NCI-H748 treated with DMSO at 0.1 percent for 48 hours (cell line): Measurements from ENCODE around the gene LRRC37A2.
"Not testable (repeated sequence)": the region's sequence is repeated elsewhere in the genome, so short reads cannot be mapped to it uniquely, and the experiment has no call there.

ENCODE experiments used
- DNase-seq: peaks from one replicate; lab custom pipeline; 2025; lab: John Stamatoyannopoulos, UW

Gene LRRC37A2

DNA sequence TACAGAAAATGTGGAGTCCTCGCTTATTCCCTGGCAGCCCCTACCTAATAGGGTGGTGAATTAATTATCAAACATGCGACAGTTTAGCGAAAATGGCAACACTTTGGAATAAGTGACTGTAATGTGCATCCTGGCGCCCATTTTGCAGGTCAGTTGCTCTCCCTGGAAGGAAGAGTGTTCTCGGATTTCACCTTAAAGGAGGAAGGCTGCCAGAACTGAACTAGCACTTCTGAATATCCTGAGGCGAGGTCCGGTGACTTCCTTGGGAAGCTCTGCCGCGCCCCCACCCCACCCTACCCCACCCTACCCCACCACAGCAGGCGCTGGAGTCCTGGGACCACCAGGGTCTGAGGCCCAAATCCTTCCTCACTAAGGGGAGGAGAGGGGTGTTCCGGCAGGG lies at the start of gene LRRC37A2:
Gene LRRC37A2, plus strand, starts transcription at position 301 of the 400 bp plus-strand sequence. CDS start 245 bp downstream, outside the sequence.
- not testable (repeated sequence) for DNase-seq

DNA sequence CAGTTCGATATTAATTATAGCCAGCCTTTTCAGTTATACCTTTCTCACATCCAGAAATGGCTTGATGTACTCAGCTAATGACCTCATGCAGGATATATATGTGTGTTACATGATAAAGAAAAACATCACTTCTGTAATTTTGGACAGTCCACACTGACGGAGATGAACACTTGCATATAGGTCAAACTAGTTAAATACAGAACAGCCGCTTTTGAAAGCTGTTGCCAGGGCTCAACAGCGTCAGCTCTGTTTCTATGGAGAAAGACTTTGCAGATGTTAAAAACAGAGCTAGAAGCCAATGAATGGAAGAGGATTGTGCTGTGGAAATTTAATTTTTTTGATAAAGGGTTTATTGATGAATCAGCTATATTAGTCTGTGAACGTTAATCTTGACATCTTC lies 44.6 kb upstream of the LRRC37A2 start:
- DNase-seq = not testable (repeated sequence)

DNA sequence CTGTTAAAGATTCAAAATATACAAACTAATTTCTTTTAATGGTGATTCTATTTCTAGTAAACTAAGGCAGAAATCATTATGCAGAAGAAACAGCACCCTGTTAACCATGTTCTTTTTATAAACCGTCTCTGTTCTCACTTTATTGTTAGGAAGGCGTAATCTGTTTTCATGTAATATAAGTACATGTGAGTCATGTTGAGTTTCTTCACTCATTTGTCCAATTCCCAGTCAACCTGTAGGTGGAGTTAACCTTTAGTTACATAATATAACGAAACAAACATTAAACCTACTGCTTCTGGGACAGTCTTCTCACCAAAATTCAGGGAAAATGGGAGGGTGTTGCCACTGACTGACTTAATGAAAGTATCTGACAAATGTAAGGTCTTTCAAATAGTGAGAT lies 37.8 kb upstream of the LRRC37A2 start:
- DNase-seq = not testable (repeated sequence)

DNA sequence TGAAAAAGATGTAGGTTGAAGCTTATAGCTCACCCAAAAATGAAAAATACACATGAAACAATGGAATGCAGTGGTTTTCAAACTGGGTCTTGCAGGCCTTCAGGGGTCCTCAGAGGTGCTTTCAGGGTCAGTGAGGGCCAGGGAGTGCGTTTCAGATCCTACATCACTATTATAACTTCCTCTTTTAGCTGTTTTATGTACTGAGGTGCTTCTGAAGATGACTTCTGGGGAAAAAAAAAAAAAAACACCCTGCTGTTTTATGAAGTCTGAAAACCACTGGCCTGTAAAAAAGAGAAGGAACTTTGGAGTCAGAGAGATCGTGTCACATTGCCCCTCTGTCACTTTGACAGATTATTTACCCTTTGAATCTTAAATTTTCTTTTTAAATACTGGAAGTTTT lies 36.7 kb upstream of the LRRC37A2 start:
- DNase-seq = not testable (repeated sequence)

DNA sequence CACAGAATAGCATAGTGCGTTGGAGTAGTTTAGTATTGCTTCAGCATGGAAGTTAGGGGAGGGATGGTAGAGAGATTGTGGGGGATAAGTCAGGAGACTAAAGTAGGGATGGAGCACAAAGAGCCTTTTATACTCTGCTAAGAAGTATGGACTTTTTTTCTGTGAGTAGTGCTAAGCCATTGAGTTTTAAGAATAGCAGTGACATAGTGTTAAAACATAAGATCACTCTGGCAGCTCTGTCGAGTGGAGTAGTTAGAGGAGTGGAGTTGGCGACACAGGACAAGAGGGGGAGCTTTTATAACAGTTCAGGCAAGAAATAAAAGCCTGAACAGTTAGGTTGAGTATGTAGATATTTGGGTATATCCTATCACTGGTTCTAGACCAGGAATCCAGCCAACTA lies 33.4 kb upstream of the LRRC37A2 start:
- DNase-seq = not testable (repeated sequence)

DNA sequence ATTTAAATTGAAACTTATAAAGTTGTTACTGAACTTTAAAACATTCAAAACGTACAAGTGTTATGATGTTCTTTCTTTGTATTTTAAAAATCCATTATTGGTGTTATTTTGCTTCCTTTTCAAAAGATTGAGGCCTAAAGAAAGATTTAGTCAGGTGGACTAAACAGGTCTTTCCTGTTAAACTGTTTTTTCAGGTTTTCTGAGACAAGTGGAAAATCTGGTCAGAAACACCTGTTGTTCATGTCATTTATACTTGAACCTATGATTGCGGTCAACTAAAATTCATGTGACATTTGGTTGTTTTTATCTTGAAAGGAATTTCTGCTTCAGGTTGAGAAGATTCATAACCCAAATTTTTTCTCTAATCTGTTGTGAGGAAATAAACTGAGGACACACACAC lies 31.0 kb upstream of the LRRC37A2 start:
- not testable (repeated sequence) for DNase-seq

DNA sequence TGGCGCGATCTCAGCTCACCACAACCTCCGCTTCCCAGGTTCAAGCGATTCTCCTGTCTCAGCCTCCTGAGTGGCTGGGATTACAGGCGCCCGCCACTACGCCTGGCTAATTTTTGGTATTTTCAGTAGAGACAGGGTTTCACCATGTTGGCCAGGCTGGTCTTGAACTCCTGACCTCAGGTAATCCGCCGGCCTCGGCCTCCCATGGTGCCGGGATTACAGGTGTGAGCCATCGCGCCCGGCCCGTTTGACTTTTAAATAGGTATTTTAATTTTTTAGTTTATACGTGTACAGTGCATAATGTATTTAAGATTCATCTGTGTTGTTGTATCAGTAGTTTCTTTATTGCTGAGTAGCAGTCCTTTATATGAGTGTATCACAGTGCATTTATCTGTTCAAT lies 20.2 kb upstream of the LRRC37A2 start:
- DNase-seq = not testable (repeated sequence)

DNA sequence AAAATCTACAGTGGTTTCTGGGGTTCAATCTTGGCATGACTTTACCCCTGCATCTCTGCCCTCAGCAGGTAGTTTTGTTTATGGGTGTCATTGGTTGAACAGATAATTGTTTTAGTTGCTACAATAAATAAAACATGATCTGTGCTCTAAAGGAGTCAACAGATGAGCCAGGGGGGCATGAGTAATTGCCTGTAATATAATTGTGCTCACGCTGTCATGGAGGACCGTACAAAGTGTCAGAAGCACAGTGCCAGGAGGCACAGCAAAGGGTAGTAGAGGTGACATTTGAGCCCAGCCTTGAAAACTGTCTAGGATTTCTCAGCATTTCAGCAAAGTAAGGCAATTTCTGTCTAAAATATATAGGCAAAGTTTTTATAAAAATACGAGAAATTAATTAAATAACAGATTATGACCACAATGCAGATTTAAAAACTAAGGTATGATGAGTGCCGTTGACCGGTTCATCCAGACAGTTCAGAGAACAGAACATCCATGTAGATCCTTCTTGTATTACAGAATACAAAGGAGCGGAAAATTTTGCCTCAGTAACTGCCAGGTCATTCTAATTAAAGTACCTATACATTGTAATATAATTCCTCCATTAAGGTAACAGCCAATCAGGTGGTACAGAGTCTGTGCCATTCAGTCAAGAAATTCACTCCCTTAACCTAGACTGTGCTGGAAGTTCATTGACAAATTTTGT lies 12.7 kb upstream of the LRRC37A2 start:
- not testable (repeated sequence) for DNase-seq

DNA sequence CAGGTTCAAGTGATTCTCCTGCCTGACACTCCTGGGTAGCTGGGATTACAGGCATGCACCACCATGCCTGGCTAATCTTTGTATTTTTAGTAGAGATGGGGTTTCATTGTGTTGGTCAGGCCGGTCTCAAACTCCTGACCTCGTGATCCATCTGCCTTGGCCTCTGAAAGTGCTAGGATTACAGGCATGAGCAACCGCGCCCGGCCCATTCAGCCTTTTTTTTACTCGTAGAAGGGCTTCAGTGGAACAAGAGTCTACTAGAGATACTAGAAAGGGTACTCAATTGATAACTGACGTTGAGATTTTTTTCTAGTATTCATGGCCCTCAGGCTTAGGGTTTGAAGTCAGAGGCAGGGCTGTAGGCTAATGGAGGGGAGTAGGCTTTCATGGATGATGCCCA lies 6.4 kb upstream of the LRRC37A2 start:
- not testable (repeated sequence) for DNase-seq

DNA sequence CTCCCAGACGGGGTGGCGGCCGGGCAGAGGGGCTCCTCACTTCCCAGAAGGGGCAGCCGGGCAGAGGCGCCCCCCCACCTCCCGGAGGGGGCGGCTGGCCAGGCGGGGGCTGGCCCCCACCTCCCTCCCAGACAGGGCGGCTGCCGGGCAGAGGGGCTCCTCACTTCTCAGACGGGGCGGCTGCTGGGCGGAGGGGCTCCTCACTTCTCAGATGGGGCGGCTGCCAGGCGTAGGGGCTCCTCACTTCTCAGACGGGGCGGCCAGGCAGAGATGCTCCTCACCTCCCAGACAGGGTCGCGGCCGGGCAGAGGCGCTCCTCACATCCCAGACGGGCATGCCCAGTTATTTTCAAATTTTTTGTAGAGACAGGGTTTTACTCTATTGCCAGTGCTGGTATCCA lies 22.4 kb downstream of the LRRC37A2 start:
- DNase-seq = not testable (repeated sequence)

DNA sequence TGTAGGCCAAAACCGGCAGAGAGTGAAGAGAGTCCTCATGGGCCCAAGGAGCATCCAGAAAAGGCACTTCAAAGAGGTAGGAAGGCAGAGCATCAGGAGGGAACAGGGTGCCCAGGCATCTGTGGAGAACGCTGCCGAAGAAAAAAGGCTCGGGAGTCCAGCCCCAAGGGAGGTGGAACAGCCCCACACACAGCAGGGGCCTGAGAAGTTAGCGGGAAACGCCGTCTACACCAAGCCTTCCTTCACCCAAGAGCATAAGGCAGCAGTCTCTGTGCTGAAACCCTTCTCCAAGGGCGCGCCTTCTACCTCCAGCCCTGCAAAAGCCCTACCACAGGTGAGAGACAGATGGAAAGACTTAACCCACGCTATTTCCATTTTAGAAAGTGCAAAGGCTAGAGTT lies 36.3 kb downstream of the LRRC37A2 start:
- not testable (repeated sequence) for DNase-seq

DNA sequence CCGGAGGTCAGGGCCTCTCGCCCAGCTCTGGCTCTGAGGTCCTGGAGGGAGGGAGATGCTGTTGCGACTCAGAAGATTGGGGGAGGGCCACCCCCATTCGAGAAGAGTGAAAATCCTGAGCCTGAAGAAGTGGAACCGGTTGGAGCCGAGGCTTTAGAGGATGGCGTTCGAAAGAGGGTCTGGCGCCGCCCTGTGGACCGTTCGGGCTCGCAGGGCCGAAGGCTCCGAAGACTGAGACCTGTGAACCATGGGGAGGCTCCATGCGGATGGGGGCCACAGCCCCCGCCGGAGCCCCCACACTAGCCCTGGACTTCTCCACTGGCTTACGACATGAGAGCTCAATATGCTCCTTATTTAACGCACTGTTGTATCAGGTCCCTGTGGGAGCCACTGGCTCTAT lies 46.9 kb downstream of the LRRC37A2 start:
- DNase-seq = not testable (repeated sequence)

DNA sequence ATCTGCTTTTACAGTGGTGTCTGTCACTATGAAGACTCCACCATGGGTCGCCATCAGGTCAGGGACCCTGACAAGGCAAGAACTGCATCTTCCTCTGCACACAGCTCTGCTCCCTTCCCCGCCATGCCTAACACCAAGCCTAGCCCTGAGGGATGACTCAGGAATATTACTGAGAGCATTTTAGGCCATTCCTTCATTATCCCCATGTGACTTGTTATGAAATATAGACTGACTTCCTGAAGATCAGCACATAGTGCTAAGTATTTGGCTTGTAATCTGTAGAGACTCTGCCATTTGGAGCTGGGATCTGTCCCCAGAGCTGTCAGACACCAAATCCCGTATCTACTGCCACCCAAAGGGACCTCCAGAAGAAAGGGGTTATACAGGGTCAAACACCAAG lies 47.8 kb downstream of the LRRC37A2 start:
- DNase-seq = not testable (repeated sequence)

DNA sequence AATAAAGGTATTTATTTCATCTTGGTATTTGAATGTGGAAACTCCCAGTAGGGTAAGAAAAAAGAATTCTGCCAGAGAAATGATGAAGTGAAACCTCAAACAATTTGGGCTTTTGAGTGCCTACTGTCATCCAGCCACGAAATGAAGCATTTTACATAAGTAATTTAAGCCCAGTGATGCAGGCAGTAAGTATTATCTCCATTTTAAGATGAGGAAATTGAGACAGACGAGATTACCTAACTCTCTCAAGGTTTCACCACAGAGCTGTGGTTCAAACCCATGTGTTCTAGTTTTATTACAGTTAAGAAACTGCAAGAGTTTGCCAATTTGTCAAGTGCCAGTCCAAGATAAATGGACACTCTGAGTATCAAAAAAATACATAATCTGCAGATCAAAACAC lies 54.0 kb downstream of the LRRC37A2 start:
- not testable (repeated sequence) for DNase-seq

DNA sequence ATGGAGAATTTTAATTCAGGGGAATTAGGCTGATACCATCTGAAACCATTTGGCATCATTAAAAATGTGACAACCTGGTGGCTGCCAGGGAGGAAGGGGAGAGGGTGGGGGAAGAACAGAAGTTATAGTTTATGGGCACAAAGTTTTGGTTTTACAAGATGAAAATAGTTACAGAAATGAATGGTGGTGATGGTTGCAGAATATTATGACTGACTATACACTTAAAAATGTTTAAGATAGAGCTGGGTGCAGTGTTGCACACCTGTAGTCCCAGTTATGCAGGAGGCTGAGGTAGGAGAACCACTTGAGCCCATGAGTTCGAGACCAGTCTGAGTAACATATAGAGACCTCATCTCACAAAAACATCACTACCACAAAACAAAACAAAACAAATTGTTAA lies 54.7 kb downstream of the LRRC37A2 start:
- not testable (repeated sequence) for DNase-seq

DNA sequence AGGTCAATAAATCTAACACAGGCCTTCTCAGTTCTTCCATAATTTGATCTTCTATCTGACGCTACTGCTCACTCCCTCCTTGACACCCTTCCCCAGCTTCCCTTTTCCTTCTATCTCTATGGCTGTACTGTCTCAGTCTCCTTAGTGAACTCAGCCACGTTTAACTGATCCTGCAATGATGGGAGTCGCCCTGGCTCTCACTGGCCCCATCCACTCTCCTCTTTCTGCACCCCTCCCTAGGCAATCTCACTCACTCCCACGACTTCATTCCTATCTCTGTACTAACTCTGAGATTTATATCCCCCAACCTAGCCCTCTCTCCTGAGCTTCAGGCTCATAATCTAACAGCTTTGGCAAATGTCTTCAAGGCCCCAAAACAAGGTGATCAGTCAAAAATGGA lies 59.5 kb downstream of the LRRC37A2 start:
- DNase-seq = not testable (repeated sequence)

DNA sequence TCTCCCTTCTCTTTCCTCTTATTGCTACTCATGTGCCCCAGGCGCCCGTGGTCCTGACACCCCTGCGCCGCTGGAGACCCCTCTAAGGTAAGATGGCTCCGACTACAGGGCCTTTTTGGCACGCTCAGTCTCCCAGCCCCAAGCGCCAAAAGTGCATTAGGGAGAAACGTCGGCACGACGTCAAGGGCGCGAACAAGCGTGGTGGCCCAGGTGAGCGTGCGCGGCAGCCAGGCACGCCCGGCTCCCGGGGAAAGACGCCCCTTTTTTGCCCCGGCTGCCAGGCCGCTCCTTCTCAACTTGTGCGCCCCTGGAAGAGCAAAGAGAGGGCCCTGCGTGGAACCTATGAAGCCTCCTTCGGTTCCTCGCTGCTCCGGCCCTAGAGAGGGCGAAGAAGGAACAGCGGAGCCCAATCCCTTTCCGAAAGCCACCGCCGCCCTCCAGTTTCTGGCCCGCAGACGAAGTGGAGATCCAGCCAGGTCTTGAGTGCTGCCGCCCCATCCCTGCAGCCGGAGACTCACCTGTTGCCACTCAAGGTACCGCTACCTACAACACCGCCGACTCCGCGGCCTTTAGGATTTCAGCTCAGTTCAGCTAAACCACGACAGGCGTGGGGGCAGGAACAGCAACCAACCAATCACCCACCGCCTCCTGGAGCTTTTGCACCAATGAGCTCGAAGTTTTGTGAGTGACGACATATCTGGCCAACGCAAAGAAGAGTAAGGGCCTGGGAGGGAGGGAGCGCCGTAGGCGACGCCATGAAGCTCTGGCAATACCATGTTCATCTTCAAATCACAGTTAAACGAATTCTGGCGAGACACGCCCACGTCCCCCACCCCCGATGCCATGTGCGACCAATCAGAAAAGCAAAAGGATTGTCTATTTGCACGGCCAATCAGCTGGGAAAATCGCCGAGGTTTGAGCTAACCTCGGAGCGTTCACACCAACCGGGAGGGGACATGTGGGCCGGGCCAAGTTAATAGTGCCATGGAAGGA lies 67.1 kb downstream of the LRRC37A2 start, which contains the start of gene ARL17A:
Gene ARL17A, minus strand, starts transcription at position 609 of the 993 bp plus-strand sequence. CDS start 3,369 bp downstream, outside the sequence.
- not testable (repeated sequence) for DNase-seq

DNA sequence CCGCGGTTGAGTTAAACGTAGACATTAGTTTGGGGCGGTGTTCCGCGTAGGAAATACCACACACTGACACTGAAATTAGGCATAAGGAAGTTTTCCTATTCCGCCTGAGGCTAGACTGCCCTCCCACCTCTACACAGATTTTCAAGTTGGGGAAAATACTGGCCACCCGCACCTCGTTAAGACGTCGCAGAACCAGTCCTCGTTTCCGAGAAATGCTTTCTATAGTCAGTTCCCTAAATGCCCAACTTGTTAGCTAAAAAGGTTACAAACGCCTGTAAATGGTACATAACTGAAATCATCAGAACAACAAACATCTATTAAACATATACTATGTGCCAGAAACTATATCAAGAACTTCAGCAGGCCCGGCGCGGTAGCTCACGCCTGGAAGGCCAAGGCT lies 67.8 kb downstream of the LRRC37A2 start:
- not testable (repeated sequence) for DNase-seq

DNA sequence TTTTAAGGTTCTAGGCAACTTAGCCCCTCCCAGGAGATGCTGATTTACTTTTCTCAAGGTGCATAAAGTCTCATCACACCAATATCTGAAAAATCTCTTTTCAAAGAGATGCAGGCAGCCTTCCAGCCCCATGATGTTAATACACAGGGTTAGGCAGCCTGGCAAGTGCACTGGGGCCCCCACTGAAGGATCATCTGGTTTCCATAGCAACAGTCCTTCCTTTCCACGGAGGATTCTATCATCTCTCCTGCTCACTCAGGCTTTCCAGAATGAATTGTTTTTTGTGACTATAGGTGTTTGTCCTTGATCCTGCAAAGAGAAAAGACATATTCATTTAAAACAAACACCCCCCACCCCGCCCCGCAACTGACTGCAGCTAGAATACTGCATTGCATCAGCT lies 73.2 kb downstream of the LRRC37A2 start:
- not testable (repeated sequence) for DNase-seq

DNA sequence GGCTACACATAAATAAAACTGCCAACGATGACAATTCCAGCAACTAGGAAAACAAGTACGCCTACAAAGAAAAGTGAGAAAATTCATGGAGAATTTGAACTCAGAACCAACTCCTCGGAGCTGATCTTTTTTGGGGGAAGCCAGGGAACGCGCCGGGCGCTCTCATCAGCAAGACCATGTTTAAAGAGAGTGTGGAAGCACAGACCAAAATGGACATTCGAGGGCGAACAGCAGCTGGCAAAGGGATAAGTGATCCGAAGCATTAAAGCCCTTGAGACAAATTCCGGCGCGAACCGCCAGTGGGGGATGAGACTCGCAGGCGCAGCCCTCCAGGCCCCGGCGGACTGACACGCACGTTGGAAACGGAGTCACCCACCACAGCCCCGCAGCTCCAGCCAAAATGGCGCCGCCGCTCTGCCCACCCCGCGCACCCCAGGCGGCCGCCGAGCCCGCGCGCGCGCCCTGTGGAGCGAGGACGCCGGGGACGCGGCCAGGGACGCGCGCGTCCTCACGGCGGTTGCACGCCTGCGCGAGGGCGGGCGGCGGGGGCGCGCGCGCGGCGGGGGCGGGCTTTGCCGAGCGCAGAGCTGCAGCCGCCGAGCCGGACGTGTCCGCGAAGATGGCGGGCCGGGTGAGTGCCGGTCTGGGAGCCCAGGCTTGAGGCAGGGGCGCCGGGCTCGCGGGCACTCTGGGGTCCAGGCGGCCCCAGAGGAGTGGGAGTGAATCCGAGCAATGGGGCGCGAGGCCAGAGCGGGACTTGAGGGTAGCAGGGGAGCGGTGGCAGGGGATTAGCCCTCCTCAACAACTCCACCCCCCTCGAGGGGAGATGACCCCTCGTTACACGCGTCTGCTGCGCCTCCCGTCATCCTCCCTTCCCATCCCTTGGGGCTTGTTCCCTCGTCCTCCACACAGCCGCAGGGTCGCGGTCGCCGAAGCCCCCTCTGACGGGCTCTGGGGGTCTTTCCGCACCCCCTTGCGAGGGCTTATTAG lies 78.2 kb downstream of the LRRC37A2 start, which contains the start of gene NSF:
Gene NSF, plus strand, starts transcription at position 513 of the 990 bp plus-strand sequence. Its CDS starts 107 bp downstream, at position 620.
- not testable (repeated sequence) for DNase-seq

DNA sequence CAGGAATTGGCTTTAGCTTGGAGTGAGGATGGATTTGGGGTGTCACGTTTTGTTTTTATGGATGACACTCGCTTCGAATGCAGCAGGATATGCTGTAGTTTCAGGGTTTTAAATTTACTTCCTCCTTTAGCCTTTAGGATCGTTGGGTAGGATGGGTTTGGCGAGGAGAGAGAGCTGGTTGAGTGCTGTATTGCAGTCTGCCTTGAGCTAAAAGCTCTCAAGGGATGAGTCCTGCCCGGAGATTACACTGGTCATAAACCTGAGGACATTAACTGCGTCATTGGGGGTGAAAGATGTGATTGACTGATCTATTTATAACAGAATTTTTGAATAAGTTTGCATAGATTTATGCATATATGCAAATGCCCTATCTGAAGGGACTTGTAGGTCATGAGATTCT lies 79.1 kb downstream of the LRRC37A2 start:
- not testable (repeated sequence) for DNase-seq
